Suppressor macrophage treated with lipopolysaccharide for 1 hour (primary cell): ENCODE results near the gene HOXB6.

Experiments
- DNase-seq, 3 donors: peaks; one replicate each; pipeline ENCODE4 v3.0.0-alpha.2; 2020 to 2022

The HOXB6 gene

DNA sequence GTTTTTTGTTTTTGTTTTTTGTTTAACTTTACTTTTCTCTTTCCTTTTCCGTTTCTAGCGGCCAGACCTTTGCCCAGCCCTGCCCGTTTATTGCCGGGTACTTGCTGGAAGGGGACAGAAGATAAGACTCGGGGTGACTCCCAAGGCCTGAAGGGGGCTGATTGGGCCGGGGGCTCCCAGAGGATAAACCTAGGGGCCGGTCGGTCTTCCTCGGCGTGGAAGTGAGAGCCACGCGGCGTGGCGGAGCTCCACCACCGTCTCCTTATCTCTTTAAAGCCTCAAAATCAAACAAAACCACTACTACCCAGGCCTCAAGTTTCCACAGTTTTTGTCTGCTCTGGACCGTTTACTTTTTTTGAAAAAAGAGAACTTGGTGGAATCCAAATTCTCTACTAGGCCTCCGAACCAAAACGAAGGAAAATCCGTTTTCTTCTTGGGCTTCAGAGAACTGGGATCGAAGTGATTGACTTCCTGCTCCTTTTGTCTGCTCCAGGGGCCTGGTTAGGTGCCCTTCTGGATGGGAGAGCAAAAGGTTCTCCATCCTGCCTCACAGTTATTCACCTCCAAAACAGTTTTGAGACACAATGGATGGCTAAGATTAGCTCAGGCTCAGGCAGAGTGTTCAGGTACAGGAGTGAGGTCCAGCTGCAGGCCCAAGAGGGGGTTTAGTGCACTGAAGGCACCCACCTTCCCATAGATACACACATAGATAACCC, 29.9 kb upstream of the HOXB6 start:
- no peak for DNase-seq

- no peak for DNase-seq
Measured at GRCh38 chr17:48633266-48633677, 28.5 kb upstream of the HOXB6 start.

DNA sequence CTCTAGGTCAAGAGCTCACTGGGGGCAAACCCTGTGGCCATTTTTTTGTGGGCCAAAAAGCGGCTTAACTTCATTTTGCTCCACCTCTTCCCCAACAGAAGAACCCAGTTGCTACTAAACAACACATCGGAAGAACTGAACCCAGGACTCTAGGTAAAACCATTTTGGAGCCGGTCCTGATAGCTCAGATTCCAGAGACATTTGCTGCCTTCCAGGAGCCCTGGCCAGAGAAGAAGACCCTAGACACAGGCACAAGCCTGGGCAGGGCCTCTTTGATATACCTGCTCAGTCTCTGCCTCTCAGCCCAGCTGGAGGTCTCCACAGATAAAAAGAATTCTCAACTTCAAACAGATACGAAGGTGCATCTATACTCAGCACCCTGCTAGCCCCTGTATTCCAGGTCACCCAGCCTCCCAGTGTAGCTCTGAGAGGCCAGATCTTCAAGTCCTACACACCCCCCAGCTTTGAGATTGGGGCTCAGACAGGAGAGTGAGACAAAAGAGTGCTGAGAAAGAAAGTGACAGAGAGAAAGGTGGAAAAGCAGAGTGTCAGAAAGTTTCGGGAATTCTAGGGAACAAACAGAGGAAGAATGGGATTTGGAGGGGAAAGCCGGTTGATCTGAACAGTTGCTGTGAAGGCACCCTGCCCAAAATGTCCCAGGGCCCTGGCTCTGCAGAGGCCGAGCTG, 27.9 kb upstream of the HOXB6 start:
- no peak for DNase-seq

DNA sequence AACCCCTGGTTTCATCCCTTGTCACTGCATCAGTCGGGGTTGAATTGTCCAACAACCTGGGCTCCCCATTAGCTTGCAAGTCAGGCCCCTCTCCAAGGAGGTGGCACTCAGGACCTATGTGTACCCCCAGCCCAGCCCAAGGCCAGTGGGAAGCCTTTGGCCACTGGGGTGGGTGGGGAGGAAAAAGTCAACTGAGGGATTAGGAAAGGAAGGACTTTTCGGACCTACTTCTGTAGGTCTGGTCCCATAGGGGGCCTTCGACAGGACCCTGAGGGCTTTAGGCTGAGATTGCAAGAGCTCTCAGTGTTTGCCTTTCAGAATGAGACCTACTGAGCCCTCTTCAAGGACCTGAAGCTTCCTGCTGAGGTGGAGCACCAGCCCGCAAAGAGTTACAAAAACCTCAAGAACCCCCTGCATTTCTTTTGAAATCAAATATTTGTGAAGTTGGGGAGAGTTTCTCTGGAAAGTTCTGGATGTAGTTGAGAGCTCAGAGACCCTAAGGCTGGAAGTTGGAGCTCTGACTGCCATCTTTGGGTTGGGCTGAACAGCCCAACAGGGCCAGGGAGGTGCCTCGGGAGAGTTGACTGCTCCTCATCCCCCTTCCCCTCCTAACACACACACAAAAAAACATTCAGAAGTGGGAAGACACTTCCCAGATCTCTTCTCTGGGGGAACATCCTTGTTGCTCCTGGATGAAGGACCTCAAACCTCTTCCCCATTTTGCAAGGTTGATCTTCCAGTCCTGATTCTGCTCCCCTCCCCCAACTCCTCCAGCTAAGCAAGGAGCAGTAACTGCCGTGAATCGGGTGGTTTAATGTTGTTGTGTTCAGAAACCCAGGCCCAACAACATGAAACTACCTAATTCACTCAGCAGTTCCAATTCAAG, 27.1 kb upstream of the HOXB6 start:
- no peak for DNase-seq

GRCh38 chr17:48630925-48631692, 26.3 kb upstream of the HOXB6 start:
- peak in 1 of 3 donors; percentile 40 for DNase-seq

GRCh38 chr17:48630009-48630924, 25.5 kb upstream of the HOXB6 start:
- DNase-seq: no peak

GRCh38 chr17:48629411-48629759, 24.6 kb upstream of the HOXB6 start:
- DNase-seq: no peak

GRCh38 chr17:48628649-48629410, 24.0 kb upstream of the HOXB6 start:
- peak in 2 of 3 donors; percentile 38 to 40 for DNase-seq

DNA sequence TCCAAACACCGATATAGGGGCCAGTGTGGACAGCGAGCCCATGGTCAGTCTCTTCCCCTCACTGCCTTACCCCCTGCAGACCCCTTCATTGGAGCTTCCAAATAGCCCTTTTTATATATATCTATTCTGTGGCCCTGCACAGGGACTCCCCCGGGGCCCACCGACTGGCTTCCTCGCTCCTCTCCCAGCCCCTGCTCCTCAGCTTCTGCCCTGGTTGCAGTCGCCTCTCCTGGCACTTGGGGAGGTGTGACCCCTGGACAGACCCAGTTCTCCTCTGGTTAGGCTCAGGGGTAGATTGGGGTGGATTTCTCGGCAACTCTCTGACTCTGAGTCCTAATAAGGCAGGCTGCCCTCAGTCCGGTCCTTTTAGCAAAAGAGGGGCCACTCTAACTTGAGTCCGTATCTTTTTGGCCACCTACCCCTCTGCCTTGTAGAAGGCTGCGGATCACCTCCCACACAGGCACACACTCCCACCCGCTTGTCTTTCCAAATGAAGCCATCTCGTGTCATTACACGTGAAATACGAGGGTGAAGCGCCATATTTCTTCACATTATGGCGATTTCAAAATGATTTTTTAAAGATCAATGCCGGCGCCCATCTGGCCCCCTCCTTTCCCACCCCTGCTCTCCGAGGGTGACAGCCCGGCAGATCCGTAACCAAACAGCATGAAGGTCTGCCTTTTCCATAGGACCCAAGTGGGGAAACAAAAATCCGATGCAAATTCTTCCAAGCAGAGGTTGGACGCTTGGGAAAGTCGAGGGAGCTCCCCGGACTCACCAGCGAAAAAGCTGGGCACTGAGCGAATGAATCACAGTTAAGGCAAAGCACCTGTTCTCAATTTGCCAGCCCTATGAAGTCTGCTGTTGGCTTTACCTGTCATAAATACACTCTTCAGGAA, 23.1 kb upstream of the HOXB6 start:
- DNase-seq: no peak

DNA sequence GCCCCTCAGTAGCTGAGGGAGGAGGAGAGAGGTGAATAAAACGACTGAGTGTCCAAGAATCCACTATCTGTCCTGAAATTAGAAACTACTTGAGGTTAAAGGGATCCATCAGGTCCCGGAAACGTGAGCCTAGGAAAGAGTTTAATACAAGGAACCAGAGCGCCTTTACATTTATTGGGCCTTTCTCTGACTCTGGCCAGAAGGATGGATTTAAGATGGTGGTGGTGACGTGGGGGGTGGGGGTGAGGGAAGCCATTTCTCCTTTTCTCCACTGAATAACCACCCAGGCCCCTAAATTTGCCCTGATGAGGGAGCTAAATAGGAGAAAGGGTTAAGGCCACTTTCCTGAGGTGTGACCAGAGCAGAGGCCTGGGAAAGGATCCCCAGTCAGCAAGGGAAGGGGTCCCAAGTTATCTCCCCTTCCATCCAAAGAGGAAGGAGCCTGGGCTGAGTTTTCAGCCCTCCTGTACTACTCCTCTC, 22.4 kb upstream of the HOXB6 start:
- no peak for DNase-seq

- DNase-seq: no peak
Measured at GRCh38 chr17:48626245-48627117, 21.7 kb upstream of the HOXB6 start, which contains the start of gene HOXB9. TSS of gene HOXB9 (minus strand) at chr17:48626358. CDS start at chr17:48626269, 89 bp downstream.

GRCh38 chr17:48625495-48626244, 20.9 kb upstream of the HOXB6 start:
- peak; percentile 40 to 58 (median 45) for DNase-seq

- no peak for DNase-seq
Measured at GRCh38 chr17:48624544-48625494, 20.0 kb upstream of the HOXB6 start.

DNA sequence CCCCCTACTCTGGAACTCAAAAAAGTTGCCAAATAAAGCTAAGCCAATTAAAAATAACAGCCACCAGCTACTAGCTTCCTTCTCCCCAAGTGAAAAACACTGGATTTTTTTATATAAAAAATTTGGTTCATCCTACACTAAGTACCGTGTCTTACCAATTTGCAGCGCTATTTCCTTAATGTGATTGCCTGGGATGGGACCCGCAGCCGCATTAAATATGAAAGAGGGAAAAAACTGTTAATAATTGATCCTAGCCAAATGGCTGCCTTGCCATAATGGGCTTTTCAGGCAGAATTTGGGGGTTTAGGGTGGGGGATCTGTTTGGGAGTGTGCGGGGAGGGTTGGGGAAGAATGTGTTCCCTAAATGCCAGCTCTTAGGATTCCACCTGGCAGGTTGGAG, 19.3 kb upstream of the HOXB6 start:
- DNase-seq: no peak

DNA sequence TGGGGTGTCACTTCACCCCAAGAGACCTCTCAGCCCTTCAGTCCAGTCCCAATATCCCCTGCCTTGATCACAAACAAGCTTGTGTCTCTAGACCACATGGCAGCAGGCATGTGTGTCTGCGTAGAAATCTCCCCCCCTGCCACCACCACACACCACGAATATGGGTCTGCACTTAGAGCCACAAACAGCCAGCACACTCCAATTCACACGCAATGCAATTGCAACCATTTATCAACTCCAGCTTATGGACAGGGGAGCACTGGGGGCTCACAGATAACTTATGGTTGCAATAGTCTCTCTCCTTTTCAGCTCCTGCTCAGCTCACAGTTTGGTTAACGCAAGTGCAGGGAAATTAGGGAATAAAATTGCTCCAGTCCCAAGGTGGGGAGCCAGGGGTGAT, 18.8 kb upstream of the HOXB6 start:
- no peak for DNase-seq

DNA sequence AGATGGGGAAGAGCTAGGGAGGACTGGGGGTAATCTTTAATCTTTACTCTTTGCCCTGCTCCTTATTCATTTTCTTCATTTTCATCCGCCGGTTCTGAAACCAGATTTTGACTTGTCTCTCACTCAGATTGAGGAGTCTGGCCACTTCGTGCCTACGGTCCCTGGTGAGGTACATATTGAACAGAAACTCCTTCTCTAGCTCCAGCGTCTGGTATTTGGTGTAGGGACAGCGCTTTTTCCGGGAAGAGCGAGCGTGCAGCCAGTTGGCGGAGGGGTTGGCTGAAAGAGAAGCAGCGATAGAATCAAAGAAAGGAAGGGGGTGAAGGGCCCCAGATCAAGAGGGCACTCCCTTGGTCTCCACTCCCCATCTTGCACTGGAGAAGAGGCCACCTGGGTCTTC, 18.1 kb upstream of the HOXB6 start:
- no peak for DNase-seq
